ENCODE results near the gene ITGB3BP. TPM values are rescaled to one million over a fixed set of nuclear protein-coding genes. Genes with fewer than 3 reads are reported as not detected.

ITGB3BP gene
- total and polyA plus RNA-seq, 2 of the 8 experiments (the other 6 are each of a cell fraction or from before 2014, with no cell fraction given), result 17.6 to 49.1 TPM

DNA sequence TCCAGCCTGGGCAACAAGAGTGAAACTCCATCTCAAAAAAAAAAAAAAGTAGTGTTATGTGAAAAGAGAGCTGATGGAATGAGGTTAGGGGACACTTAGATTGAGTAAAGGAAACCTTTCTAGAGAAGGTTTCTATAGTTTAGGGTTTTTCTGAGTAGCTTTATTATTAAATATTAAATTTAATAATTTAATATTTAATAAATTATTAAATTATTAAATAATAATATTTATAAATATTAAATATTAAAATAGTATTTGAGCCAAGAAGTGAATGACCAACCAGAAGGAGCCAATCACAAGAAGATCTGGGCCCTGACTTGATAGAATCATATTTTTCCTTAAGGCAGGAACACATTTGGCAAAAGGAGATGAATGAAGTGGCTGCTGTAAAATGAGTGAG is 104.9 kb downstream of the ITGB3BP start:
- no peaks in the 10 kb centered on the region for H3K79me2 ChIP-seq (ENCODE audit: control insufficient read depth in 1 of 2, insufficient read depth in 2 of 2, low read length in 2 of 2)
- no peak overlapping the region for H4K91ac ChIP-seq (replicated peaks; ENCODE audit: insufficient read length, low read length)
- H3K18ac ChIP-seq (ENCODE audit: extremely low read depth, low read length), result no peak overlapping the region
- no peak overlapping the region for H2BK120ac ChIP-seq (replicated peaks; ENCODE audit: low read depth, low read length)
- H3K14ac ChIP-seq (ENCODE audit: insufficient read length), result no peak overlapping the region
- no peak overlapping the region for H2AK5ac ChIP-seq (ENCODE audit: low read depth, low read length)
- no peak overlapping the region for H2AFZ ChIP-seq (ENCODE audit: low read length)
- H3K4ac ChIP-seq (replicated peaks; ENCODE audit: insufficient read length, low read depth, low read length), result no peak overlapping the region
- H3K27me3 ChIP-seq (replicated peaks in 1 of 4; ENCODE audit: control insufficient read depth in 3 of 4, extremely low read depth in 1 of 4, insufficient read depth in 3 of 4, low read length in 3 of 4), result no peaks in the 10 kb centered on the region
- no peak overlapping the region for H3K4me3 ChIP-seq (ENCODE audit: extremely low read depth in 1 of 4, insufficient read depth in 2 of 4, low read depth in 3 of 4, low read length in 4 of 4)
- H3K36me3 ChIP-seq (ENCODE audit: control insufficient read depth in 2 of 4, insufficient read depth in 4 of 4, low read length in 3 of 4), result no peaks in the 10 kb centered on the region; a peak in 1 of 8 replicates
- H2BK20ac ChIP-seq (ENCODE audit: low read length), result no peak overlapping the region
- no peak overlapping the region for H3K23ac ChIP-seq (ENCODE audit: insufficient read length)
- H2BK5ac ChIP-seq (ENCODE audit: low read depth, low read length), result no peak overlapping the region
- no peak overlapping the region for H2BK12ac ChIP-seq (ENCODE audit: low read depth, low read length)
- no peaks in the 10 kb centered on the region for H3K79me1 ChIP-seq (ENCODE audit: low read depth, low read length)
- H3K4me2 ChIP-seq (ENCODE audit: insufficient read depth in 1 of 2, low read depth in 2 of 2, low read length in 2 of 2), result no peak overlapping the region
- no peaks in the 10 kb centered on the region; a peak in 1 of 7 replicates for H3K4me1 ChIP-seq (replicated peaks in 1 of 4; ENCODE audit: control insufficient read depth in 3 of 4, insufficient read depth in 4 of 4, low read length in 3 of 4)
- H3K23me2 ChIP-seq (ENCODE audit: low read depth, low read length), result no peaks in the 10 kb centered on the region
- no peak overlapping the region for H4K5ac ChIP-seq (ENCODE audit: insufficient read length, low read depth, low read length)
- no peak for TF ChIP-seq RAD21 (IDR thresholded peaks at IDR 0.05 in 1 of 2, conservative IDR thresholded peaks at IDR 0.05 in 1 of 2; ENCODE audit: low read depth in 2 of 2, low read length in 2 of 2)
- H4K8ac ChIP-seq (ENCODE audit: extremely low read depth, insufficient read depth, low read length), result no peak overlapping the region
- no peak overlapping the region for H3K56ac ChIP-seq (replicated peaks; ENCODE audit: insufficient read length, low read depth, low read length)
- no peak overlapping the region for H2BK15ac ChIP-seq (ENCODE audit: low read length)
- DNase-seq (ENCODE audit: low read depth in 1 of 2, low spot score in 2 of 2), result no peak
- H4K20me1 ChIP-seq (replicated peaks in 1 of 2; ENCODE audit: control insufficient read depth in 1 of 2, insufficient read depth in 2 of 2, low read length in 2 of 2), result no peaks in the 10 kb centered on the region
- no peak for FAIRE-seq
- H3K9ac ChIP-seq (replicated peaks in 1 of 4; ENCODE audit: extremely low read depth in 1 of 4, low read depth in 3 of 4, low read length in 3 of 4), result no peak overlapping the region
- H3K9me3 ChIP-seq (ENCODE audit: insufficient read depth in 2 of 2, low read depth in 1 of 2, low read length in 1 of 2), result no peaks in the 10 kb centered on the region; a peak in 1 of 4 replicates
- ChIA-PET CTCF (ENCODE audit: partially characterized antibody) (interaction anchor here (0.6 to 1.0 kb wide), 2 partner anchors 88 to 292 kb away, joined by 3 to 5 read pairs; no protein-coding TSS in a partner anchor), POLR2A (ENCODE audit: partially characterized antibody) (interaction anchor here (1.4 kb wide), 1 partner anchor 18 kb away, joined by 3 read pairs; no protein-coding TSS in a partner anchor)
- H3K27ac ChIP-seq (ENCODE audit: low read depth, low read length), result no peak overlapping the region

All from H1 (cell line).